MG63 (cell line): ENCODE measurements around the gene MUC2. TPM values are rescaled to one million over a fixed set of nuclear protein-coding genes. Genes with fewer than 3 reads are reported as not detected.

Experiments
- DNase-seq: peaks from one replicate; pipeline ENCODE4 v3.0.0-alpha.2; 2020
- H3K27me3 ChIP-seq: fragments of 250-450 bp; sonication (Bioruptor Pico); 2 replicates; pipeline ENCODE4 v1.5.1; 2020; ENCODE audit warnings: mild to moderate bottlenecking, moderate library complexity
- H3K36me3 ChIP-seq: fragments of 250-450 bp; sonication (Bioruptor Pico); 2 replicates; pipeline ENCODE4 v1.5.1; 2020; ENCODE audit warnings: mild to moderate bottlenecking, moderate library complexity
- H3K4me3 ChIP-seq: fragments of 250-450 bp; sonication (Bioruptor Pico); 2 replicates; pipeline ENCODE4 v1.5.1; 2020; ENCODE audit warnings: mild to moderate bottlenecking, moderate library complexity
- H3K9me3 ChIP-seq: fragments of 250-450 bp; sonication (Bioruptor Pico); 2 replicates; pipeline ENCODE4 v1.5.1; 2020; ENCODE audit warnings: mild to moderate bottlenecking, moderate library complexity
- total RNA-seq: library from RNA; depleted of rRNA; stranded (reverse); fragments of >200 nt; shearing (Covaris generic); gene quantifications from 2 replicates; pipeline ENCODE4 v1.2.3, GENCODE V29; 2014; ENCODE audit warnings: low replicate concordance

MUC2 gene
- total RNA-seq, 1 experiment from 2014 or later, result not detected

- DNase-seq, result no peak
- no peak overlapping the region for H3K4me3 ChIP-seq
- peaks cover 9% of the 10 kb centered on the region; the same call in 1 of the 2 replicates for H3K27me3 ChIP-seq
- peaks cover 5% of the 10 kb centered on the region for H3K9me3 ChIP-seq
- no peaks in the 10 kb centered on the region for H3K36me3 ChIP-seq
Measured at GRCh38 chr11:1044160-1044559, 30.5 kb upstream of the MUC2 start.

DNA sequence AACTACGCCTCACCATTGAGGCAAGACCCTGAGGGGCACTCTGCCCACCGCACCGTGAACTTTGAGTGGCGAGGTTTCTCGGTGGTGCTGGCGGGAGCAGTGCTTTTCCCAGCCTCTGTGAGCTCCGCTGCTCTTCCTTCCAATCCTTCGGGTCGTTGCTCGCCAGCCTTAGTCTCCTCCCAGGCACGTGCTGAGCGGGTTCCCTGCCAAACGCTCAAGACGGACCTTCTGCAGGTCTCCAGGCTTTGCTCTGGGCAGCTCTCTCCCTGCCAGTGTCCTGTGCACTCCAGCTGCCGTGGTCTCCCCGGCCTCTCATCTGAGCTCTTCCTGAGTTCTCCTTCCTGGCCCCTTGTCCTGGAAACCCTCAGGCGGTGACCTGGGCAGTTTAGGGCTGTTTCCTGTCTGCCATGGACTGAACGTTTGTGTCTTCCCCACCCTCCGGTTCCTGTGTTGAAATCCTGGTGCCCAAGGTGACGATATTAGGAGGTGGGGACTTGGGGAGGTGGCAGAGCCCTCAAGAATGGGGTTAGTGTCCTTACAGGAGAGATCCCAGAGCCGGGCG is 27.0 kb upstream of the MUC2 start:
- no peak for DNase-seq
- no peak overlapping the region for H3K4me3 ChIP-seq
- peaks cover 9% of the 10 kb centered on the region; the same call in 1 of the 2 replicates for H3K27me3 ChIP-seq
- H3K9me3 ChIP-seq, result peaks cover 5% of the 10 kb centered on the region
- H3K36me3 ChIP-seq, result no peaks in the 10 kb centered on the region

- no peaks in the 10 kb centered on the region for H3K36me3 ChIP-seq
- DNase-seq, result no peak
- H3K27me3 ChIP-seq, result peaks cover 9% of the 10 kb centered on the region; the same call in 1 of the 2 replicates
- peaks cover 5% of the 10 kb centered on the region for H3K9me3 ChIP-seq
- no peak overlapping the region for H3K4me3 ChIP-seq
Measured at GRCh38 chr11:1048375-1049070, 26.2 kb upstream of the MUC2 start.

DNA sequence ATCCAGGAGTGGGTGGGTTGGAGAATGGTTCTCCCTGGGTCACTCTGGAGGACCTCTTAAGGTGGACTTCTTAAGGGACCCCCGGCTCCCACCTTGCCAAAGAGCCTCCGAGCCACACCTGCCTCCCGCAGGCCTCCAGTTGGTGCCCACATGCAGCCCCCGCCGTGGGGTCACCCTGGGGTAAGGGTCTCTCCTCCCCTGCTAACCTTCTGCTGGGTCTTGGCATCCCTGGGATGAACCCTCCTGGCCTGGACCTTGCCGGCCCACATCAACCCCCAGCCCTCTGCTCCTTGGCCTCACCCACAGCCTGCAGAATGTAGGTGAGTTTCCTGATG is 25.6 kb upstream of the MUC2 start:
- no peak overlapping the region for H3K4me3 ChIP-seq
- H3K27me3 ChIP-seq, result peaks cover 9% of the 10 kb centered on the region; the same call in 1 of the 2 replicates
- no peaks in the 10 kb centered on the region for H3K36me3 ChIP-seq
- no peak for DNase-seq
- peaks cover 5% of the 10 kb centered on the region for H3K9me3 ChIP-seq

- Histone ChIP-seq H3K9me3 (peaks cover 5% of the 10 kb centered on the region), H3K4me3 (no peak overlapping the region), H3K27me3 (peaks cover 9% of the 10 kb centered on the region; the same call in 1 of the 2 replicates), H3K36me3 (no peaks in the 10 kb centered on the region)
- DNase-seq, result no peak
Measured at GRCh38 chr11:1049431-1049891, 25.2 kb upstream of the MUC2 start.

- peaks cover 1% of the 10 kb centered on the region for H3K9me3 ChIP-seq
- H3K27me3 ChIP-seq, result peaks cover 5% of the 10 kb centered on the region; the same call in 1 of the 2 replicates
- DNase-seq, result no peak
- no peaks in the 10 kb centered on the region for H3K36me3 ChIP-seq
- no peak overlapping the region for H3K4me3 ChIP-seq
Measured at GRCh38 chr11:1049911-1050580, 24.6 kb upstream of the MUC2 start.

GRCh38 chr11:1050581-1051355 is 23.9 kb upstream of the MUC2 start:
- Histone ChIP-seq H3K9me3 (no peaks in the 10 kb centered on the region), H3K27me3 (peaks cover 5% of the 10 kb centered on the region; the same call in 1 of the 2 replicates), H3K4me3 (no peak overlapping the region), H3K36me3 (no peaks in the 10 kb centered on the region)
- peak; percentile 56 for DNase-seq

DNA sequence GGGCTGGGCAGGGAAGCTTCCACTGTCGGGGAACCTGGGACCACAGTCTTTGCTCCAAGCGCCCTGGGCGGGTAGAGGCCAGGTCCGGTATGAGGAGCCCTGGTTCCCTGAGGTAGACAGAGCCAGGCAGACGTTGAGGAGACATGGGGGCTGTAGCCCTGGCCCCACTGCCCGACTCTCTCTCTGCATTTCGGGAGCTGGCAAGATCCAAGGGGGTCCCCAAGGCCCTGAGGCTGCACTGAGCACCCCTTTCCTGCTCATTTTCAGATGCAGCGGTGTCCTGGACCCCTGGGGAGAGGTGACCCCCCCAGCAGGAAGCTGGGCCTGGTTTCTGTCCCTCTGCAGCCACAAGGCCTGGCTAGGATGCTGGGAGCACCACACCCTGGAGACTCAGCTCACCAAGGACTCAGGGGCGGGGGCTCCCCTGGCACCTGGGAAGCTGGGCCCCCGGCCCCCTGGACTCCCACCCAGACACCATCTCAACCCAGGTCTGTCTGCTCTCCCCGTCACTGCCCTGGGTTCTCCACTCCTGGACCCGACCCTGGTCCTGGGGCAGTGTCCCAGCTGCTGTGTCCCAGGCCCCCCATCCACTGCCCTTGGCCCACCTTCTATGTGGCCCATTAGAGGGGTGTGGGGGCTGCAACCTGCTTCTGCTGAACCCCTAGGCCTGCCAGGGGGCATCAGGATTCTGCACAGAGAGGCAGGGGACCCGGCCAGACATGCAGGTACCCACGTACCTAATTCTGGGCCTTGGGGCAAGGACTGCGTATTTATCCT is 23.1 kb upstream of the MUC2 start:
- Histone ChIP-seq H3K4me3 (no peak overlapping the region), H3K36me3 (no peaks in the 10 kb centered on the region), H3K9me3 (no peaks in the 10 kb centered on the region), H3K27me3 (peaks cover 5% of the 10 kb centered on the region; the same call in 1 of the 2 replicates)
- DNase-seq, result no peak

GRCh38 chr11:1052133-1053011 is 22.3 kb upstream of the MUC2 start:
- Histone ChIP-seq H3K36me3 (no peaks in the 10 kb centered on the region), H3K9me3 (no peaks in the 10 kb centered on the region), H3K27me3 (no peaks in the 10 kb centered on the region; the same call in 1 of the 2 replicates), H3K4me3 (no peak overlapping the region)
- DNase-seq, result no peak

GRCh38 chr11:1053121-1053901 is 21.4 kb upstream of the MUC2 start:
- H3K9me3 ChIP-seq, result no peaks in the 10 kb centered on the region

DNA sequence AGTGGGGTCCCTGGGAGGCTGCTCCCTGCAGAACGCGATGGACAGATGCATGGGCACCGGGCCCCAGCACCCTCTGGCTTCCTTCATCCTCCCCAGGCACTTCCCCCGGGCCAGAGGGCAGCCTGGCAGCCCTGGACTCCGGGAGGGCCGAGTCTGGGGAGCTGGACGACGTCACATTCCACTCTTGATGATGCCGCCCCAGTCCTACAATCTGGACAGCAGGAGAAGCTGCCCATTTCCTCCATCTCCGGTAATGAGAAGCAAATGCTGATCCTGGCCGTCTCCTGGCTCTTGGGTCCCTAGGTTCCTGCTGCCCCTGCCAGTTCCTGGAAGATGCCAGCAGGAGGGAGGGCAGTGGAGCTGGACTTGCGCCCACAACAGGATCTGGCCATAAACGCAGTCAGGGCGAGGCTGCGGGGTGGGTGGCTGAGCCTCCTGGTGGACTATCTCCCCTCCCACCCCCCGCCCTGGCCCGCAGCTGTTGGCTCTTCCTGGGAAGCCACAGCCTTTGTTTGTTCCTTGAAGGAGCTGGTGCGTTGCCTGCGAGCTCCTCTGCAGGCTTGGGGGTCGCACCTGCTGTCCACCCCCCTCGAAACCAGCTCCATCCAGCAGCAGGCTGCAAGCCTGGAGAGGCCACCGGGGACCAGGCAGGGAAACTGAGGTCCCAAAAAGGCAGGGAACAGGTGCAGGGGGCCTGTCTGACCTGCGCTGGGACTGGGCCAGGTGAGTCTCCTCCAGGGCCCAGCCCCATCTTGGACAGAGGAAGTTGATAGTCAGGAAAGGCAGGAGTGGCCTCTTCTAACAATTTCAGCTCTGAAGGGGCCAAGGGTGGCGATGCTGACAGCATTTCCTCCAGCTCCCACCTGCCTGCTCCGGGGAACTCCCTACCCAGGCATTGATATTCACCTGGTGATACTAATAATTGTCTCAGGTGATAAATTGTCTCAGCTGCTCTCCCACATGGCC is 20.2 kb upstream of the MUC2 start:
- H3K9me3 ChIP-seq, result no peaks in the 10 kb centered on the region
- no peaks in the 10 kb centered on the region for H3K27me3 ChIP-seq
- H3K4me3 ChIP-seq, result no peak overlapping the region
- no peaks in the 10 kb centered on the region for H3K36me3 ChIP-seq
- peak; percentile 58 for DNase-seq

More at GRCh38 chr11:1053121-1053901, 21.4 kb upstream of the MUC2 start:
- DNase-seq, result no peak
- no peaks in the 10 kb centered on the region for H3K27me3 ChIP-seq
- H3K36me3 ChIP-seq, result no peaks in the 10 kb centered on the region
- no peak overlapping the region for H3K4me3 ChIP-seq

DNA sequence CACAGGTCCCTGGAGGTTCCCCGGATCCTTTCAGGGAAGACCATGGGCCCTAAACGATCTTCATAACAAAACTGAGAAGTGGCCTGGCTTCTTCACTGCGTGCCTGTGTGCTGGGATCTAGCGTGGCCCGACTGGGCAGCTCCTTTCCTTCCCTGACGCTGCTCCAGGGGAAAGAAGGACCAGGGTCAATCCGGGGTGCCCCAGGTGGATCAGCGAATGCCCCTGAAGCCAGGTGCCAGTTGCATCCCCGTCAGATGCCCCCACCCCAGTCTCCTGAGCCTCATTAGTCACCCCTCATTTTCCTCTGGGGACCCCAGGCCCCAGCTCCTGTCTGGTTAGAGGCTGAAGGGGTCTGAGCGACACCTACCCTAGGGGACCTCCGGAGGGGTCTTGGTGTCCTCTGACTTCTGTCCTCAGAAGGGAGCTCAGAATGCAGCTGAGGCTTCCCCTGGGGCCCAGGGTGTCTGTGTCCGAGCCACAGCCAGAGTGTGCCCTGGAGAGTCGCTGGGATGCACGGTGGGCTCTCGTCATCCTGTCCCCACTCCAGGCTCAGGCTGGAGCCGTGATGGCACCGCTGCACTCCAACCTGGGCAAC is 19.5 kb upstream of the MUC2 start:
- no peak for DNase-seq
- H3K36me3 ChIP-seq, result no peaks in the 10 kb centered on the region
- H3K27me3 ChIP-seq, result no peaks in the 10 kb centered on the region
- H3K9me3 ChIP-seq, result no peaks in the 10 kb centered on the region
- H3K4me3 ChIP-seq, result no peak overlapping the region

GRCh38 chr11:1055990-1056771 is 18.5 kb upstream of the MUC2 start:
- no peaks in the 10 kb centered on the region for H3K27me3 ChIP-seq
- H3K9me3 ChIP-seq, result no peaks in the 10 kb centered on the region
- H3K4me3 ChIP-seq, result no peak overlapping the region
- no peak for DNase-seq
- no peaks in the 10 kb centered on the region for H3K36me3 ChIP-seq
